Measurements from ENCODE around the gene RPN2. TPM values are rescaled to one million over a fixed set of nuclear protein-coding genes. Genes with fewer than 3 reads are reported as not detected.

Gene RPN2
- total and polyA plus RNA-seq, 4 donors: 153 to 241 (median 177) TPM

DNA sequence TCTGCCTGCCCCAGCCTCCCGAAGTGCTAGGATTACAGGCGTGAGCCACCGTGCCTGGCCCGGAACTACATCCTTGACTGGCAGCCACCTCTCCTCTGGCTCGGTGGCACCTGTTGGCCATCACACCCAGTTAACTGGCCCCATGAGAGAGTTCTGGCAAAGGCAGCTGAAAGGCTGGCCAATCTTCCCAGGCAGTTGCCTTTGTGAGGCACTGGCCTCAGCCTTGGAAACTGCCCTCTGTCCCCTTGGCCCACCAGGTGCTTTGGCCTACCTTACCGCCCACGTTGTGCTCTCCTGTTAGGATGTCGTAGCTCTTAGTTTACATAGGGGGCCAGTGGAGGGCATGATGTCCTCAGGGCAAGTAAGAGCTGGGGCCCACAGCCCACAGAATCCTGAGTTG lies 100.7 kb downstream of the RPN2 start:
- WGBS: 40% methylated on average over 8 of the region's 8 CpGs
- no peak overlapping the region for H3K4me3 ChIP-seq (ENCODE audit: low read depth in 1 of 3, low read length in 3 of 3)
- TF ChIP-seq, protein P1, sequence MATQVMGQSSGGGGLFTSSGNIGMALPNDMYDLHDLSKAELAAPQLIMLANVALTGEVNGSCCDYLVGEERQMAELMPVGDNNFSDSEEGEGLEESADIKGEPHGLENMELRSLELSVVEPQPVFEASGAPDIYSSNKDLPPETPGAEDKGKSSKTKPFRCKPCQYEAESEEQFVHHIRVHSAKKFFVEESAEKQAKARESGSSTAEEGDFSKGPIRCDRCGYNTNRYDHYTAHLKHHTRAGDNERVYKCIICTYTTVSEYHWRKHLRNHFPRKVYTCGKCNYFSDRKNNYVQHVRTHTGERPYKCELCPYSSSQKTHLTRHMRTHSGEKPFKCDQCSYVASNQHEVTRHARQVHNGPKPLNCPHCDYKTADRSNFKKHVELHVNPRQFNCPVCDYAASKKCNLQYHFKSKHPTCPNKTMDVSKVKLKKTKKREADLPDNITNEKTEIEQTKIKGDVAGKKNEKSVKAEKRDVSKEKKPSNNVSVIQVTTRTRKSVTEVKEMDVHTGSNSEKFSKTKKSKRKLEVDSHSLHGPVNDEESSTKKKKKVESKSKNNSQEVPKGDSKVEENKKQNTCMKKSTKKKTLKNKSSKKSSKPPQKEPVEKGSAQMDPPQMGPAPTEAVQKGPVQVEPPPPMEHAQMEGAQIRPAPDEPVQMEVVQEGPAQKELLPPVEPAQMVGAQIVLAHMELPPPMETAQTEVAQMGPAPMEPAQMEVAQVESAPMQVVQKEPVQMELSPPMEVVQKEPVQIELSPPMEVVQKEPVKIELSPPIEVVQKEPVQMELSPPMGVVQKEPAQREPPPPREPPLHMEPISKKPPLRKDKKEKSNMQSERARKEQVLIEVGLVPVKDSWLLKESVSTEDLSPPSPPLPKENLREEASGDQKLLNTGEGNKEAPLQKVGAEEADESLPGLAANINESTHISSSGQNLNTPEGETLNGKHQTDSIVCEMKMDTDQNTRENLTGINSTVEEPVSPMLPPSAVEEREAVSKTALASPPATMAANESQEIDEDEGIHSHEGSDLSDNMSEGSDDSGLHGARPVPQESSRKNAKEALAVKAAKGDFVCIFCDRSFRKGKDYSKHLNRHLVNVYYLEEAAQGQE (IDR thresholded peaks at IDR 0.05): no peak
- no peak for TF ChIP-seq CTCF (IDR thresholded peaks at IDR 0.05; ENCODE audit: low read depth, low read length, missing input control)
- TF ChIP-seq NR2F2 (IDR thresholded peaks at IDR 0.05): no peak
- no peak for TF ChIP-seq HNF4G (IDR thresholded peaks at IDR 0.05)
- TF ChIP-seq MAX (IDR thresholded peaks at IDR 0.05): no peak
- TF ChIP-seq, protein P2, sequence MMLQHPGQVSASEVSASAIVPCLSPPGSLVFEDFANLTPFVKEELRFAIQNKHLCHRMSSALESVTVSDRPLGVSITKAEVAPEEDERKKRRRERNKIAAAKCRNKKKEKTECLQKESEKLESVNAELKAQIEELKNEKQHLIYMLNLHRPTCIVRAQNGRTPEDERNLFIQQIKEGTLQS (IDR thresholded peaks at IDR 0.05): no peak
- no peak for TF ChIP-seq FOXA1 (IDR thresholded peaks at IDR 0.05)
- TF ChIP-seq ZBTB33 (IDR thresholded peaks at IDR 0.05): no peak
- TF ChIP-seq EGR1 (IDR thresholded peaks at IDR 0.05; ENCODE audit: low read depth in 2 of 2): no peak
- TF ChIP-seq RXRA (IDR thresholded peaks at IDR 0.05): no peak
- no peak for TF ChIP-seq GABPA (IDR thresholded peaks at IDR 0.05 in 1 of 2, conservative IDR thresholded peaks at IDR 0.05 in 1 of 2)
- TF ChIP-seq YY1 (IDR thresholded peaks at IDR 0.05): no peak
- peaks cover 5 to 16% (median 6%) of the 10 kb centered on the region in 4 donors for H3K4me1 ChIP-seq (ENCODE audit: control insufficient read depth in 4 of 4, insufficient read depth in 4 of 4, low read length in 3 of 4)
- H3K9me3 ChIP-seq (ENCODE audit: control insufficient read depth in 4 of 4, low read length in 3 of 4): no peaks in the 10 kb centered on the region
- no peak overlapping the region for H3K27ac ChIP-seq (ENCODE audit: low read depth in 1 of 2, low read length in 2 of 2)
- no peaks in the 10 kb centered on the region for H3K36me3 ChIP-seq (ENCODE audit: control insufficient read depth in 4 of 4, insufficient read depth in 3 of 4, low read depth in 1 of 4, low read length in 3 of 4)
- DNase-seq (ENCODE audit: low spot score): no peak
- no peaks in the 10 kb centered on the region for H3K27me3 ChIP-seq (ENCODE audit: control insufficient read depth in 4 of 4, insufficient read depth in 4 of 4, low read length in 3 of 4)
- no peak overlapping the region for H3K9ac ChIP-seq (ENCODE audit: low read depth in 1 of 2, low read length in 2 of 2)

DNA sequence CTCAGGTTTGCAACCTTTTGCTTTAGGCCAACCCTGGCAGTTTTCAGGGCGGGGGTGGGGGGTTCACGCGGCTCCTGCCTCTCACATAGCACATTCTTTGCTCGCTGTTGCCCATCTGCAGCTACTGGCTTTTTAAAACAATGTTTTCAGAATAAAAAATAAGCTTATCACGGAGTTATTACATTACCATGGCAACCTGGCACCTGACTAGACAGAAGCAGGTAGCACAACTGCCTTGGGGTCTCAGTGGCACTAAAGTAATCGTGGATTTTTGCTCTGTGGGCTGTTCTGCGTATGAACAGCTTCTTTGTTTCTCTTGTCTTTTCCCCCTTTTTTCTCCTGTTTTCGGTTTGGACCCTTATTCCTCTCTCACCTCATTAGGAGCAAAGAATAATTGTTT lies 101.3 kb downstream of the RPN2 start:
- Histone ChIP-seq H3K4me1 (ENCODE audit: control insufficient read depth in 4 of 4, insufficient read depth in 4 of 4, low read length in 3 of 4) (peaks cover 3 to 11% (median 5%) of the 10 kb centered on the region in 4 donors), H3K4me3 (ENCODE audit: low read depth in 1 of 3, low read length in 3 of 3) (no peak overlapping the region), H3K9ac (ENCODE audit: low read depth in 1 of 2, low read length in 2 of 2) (no peak overlapping the region), H3K36me3 (ENCODE audit: control insufficient read depth in 4 of 4, insufficient read depth in 3 of 4, low read depth in 1 of 4, low read length in 3 of 4) (no peaks in the 10 kb centered on the region), H3K9me3 (ENCODE audit: control insufficient read depth in 4 of 4, low read length in 3 of 4) (no peaks in the 10 kb centered on the region), H3K27me3 (ENCODE audit: control insufficient read depth in 4 of 4, insufficient read depth in 4 of 4, low read length in 3 of 4) (no peaks in the 10 kb centered on the region), H3K27ac (ENCODE audit: low read depth in 1 of 2, low read length in 2 of 2) (no peak overlapping the region)
- DNase-seq (ENCODE audit: low spot score): no peak
- TF ChIP-seq RAD21 (IDR thresholded peaks at IDR 0.05): no peak
- TF ChIP-seq ZBTB33 (IDR thresholded peaks at IDR 0.05): no peak
- TF ChIP-seq NR2F2 (IDR thresholded peaks at IDR 0.05): no peak
- no peak for TF ChIP-seq SP1 (IDR thresholded peaks at IDR 0.05)
- TF ChIP-seq RXRA (IDR thresholded peaks at IDR 0.05): no peak
- no peak for TF ChIP-seq MAX (IDR thresholded peaks at IDR 0.05)
- no peak for TF ChIP-seq EGR1 (IDR thresholded peaks at IDR 0.05; ENCODE audit: low read depth in 2 of 2)
- no peak for TF ChIP-seq YY1 (IDR thresholded peaks at IDR 0.05)
- no peak for TF ChIP-seq FOXA2 (IDR thresholded peaks at IDR 0.05)
- no peak for TF ChIP-seq FOXA1 (IDR thresholded peaks at IDR 0.05)
- TF ChIP-seq GABPA (IDR thresholded peaks at IDR 0.05 in 1 of 2, conservative IDR thresholded peaks at IDR 0.05 in 1 of 2): no peak
- 92% methylated on average over 8 of the region's 8 CpGs for WGBS

Measured in liver (tissue), 9 donors.